HL-60/S4 (cell line): ENCODE results near the gene PAX5.

Source experiments
- in situ Hi-C: fragments of 300-500 bp; cut with MboI; formaldehyde crosslinking; loops from 2 replicates; pipeline ENCODE4 v1.14.3; 2022; ENCODE audit warnings: low sequenced_read_pairs

The PAX5 gene

GRCh38 chr9:37037503-37038301 is 3.6 kb upstream of the PAX5 start:
- in situ Hi-C loops = no loop called here

GRCh38 chr9:37036776-37037502 is 2.9 kb upstream of the PAX5 start:
- in situ Hi-C loops = no loop called here

GRCh38 chr9:37036371-37036775 is 2.3 kb upstream of the PAX5 start:
- in situ Hi-C loops = no loop called here

- in situ Hi-C loops = no loop called here
These were observed 1.7 kb upstream of the PAX5 start for GRCh38 chr9:37035648-37036370.

GRCh38 chr9:37034938-37035647 is 1.0 kb upstream of the PAX5 start:
- in situ Hi-C loops = no loop called here

GRCh38 chr9:37034305-37034937 is 353 bp upstream of the PAX5 start:
- in situ Hi-C loops = no loop called here

GRCh38 chr9:37033141-37033540 is 927 bp downstream of the PAX5 start:
- in situ Hi-C loops = no loop called here

- in situ Hi-C loops = no loop called here
These were observed 1.4 kb downstream of the PAX5 start for GRCh38 chr9:37032713-37033112.

- in situ Hi-C loops = no loop called here
These were observed 2.2 kb downstream of the PAX5 start for GRCh38 chr9:37031902-37032301.

- in situ Hi-C loops = no loop called here
These were observed 3.0 kb downstream of the PAX5 start for GRCh38 chr9:37031081-37031480.

- in situ Hi-C loops = no loop called here
These were observed 3.5 kb downstream of the PAX5 start for GRCh38 chr9:37030611-37030939.

- in situ Hi-C loops = no loop called here
These were observed 4.1 kb downstream of the PAX5 start for GRCh38 chr9:37029776-37030610.

- in situ Hi-C loops = no loop called here
These were observed 4.7 kb downstream of the PAX5 start for GRCh38 chr9:37029304-37029775.

GRCh38 chr9:37028420-37029031 is 5.5 kb downstream of the PAX5 start:
- in situ Hi-C loops = no loop called here

GRCh38 chr9:37027582-37028419 is 6.3 kb downstream of the PAX5 start:
- in situ Hi-C loops = no loop called here

GRCh38 chr9:37026931-37027581 is 7.0 kb downstream of the PAX5 start:
- in situ Hi-C loops = no loop called here

- in situ Hi-C loops = no loop called here
These were observed 7.7 kb downstream of the PAX5 start for GRCh38 chr9:37026113-37026930.
